ENCODE data around the gene UGT1A9.
"Not testable (repeated sequence)": the region's sequence is repeated elsewhere in the genome, so short reads cannot be mapped to it uniquely, and the experiment has no call there.

UGT1A9 gene

DNA sequence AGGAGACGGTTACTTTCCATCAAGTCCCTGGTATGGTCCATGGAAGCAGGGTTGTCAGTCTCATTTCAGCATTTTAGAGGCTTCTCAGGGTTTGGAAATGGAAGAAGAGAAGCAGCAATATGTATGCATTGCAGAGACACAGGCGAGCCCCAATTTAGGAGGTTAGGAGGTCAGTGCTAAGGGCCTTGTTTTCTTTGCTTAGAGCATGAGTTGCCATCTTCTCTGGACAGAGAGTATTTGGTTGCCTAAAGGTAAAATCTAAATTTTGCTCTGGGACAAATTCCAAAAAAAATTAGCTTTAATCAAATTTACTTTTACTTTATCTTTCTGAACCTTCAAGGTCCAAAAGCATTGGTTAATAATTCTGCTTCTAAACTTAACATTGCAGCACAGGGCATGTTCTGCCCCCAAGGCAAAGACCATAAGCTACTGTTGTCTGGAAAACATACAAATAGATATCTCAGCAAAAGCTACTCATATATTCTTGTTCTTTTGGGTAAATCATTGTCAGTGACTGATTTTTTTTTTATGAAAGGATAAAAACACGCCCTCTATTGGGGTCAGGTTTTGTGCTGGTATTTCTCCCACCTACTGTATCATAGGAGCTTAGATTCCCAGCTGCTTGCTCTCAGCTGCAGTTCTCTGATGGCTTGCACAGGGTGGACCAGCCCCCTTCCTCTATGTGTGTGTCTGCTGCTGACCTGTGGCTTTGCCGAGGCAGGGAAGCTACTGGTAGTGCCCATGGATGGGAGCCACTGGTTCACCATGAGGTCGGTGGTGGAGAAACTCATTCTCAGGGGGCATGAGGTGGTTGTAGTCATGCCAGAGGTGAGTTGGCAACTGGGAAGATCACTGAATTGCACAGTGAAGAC is at the start of gene UGT1A9:
Gene UGT1A9, plus strand, starts transcription at position 609 of the 872 bp plus-strand sequence. Its CDS starts 37 bp downstream, at position 646.
- no peak for FAIRE-seq

DNA sequence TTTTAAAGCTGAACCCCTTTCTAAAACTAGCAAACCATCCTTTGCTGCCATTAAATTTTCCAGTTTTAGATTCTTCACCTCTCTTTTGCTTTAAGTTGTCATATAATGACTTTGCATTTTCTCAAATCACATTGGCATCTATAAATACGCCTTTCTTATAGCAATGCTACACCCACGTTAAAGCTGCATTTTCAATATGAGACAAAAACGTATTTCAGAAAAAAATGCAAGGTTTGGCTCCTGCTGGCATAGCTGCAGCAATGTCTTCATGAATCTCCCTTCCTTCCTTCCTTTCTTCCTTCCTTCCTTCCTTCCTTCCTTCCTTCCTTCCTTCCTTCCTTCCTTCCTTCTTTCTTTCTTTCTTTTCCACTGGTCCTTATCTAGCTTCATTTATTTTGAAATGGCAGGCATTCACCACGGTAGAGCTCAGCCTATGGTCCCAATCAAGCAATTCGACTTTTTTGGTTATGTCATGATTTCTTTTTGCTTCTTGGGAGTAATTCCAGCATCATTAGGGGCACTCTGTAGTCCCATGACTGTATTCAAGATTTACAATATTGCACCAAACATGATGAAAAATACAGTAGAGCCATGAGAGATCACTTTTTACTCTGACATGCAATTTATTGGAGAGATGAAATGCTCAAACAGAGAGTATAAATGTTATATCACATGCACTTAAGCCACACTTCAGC is 44.2 kb upstream of the UGT1A9 start:
- FAIRE-seq, result no peak

DNA sequence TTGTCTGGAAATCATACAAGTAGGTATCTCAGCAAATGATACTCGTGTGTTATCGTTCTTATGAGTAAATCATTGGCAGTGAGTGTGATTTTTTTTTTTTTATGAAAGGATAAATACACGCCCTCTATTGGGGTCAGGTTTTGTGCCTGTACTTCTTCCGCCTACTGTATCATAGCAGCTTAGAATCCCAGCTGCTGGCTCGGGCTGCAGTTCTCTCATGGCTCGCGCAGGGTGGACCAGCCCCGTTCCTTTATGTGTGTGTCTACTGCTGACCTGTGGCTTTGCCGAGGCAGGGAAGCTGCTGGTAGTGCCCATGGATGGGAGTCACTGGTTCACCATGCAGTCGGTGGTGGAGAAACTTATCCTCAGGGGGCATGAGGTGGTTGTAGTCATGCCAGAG is 35.4 kb upstream of the UGT1A9 start, which contains the start of gene UGT1A10:
Gene UGT1A10, plus strand, starts transcription at position 143 of the 400 bp plus-strand sequence. Its CDS starts 75 bp downstream, at position 218.
- not testable (repeated sequence) for FAIRE-seq

DNA sequence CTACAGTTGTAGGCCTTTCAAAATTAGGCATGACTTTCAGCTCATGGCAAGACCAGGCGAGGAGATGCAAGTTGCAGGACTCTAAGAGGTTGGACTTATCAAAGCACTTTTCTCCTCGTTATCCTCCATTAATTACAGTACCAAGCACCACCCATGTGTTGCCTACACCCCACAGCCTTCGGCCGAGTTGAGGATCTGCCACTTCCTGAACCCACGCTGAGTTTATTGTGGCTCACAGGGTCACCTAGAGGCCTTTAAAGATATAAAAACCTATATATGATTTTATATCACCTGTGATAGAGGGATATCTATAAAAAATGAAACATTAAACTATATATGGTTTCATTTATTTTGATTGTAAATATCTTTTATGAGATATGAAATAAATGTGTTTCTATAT is 32.9 kb upstream of the UGT1A9 start:
- no peak for FAIRE-seq

DNA sequence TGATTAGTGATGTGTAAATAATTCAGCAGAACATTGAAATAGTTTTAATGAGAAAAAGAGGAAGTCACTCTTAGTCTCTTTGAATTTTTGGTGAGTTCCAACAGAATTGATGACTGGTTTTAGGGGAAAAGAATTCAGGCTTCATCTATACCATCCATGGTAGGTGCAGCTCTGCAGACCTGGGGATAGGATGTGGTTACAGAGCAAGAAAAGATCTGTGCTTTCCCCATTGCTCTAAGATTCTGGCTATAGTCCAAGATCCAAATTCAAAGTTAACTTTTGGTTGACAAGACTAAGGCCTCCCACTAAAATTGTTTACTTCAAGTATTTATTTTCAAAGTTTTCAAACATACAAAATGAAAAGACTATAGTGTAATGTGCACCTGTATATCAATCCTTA is 31.8 kb upstream of the UGT1A9 start:
- no peak for FAIRE-seq

DNA sequence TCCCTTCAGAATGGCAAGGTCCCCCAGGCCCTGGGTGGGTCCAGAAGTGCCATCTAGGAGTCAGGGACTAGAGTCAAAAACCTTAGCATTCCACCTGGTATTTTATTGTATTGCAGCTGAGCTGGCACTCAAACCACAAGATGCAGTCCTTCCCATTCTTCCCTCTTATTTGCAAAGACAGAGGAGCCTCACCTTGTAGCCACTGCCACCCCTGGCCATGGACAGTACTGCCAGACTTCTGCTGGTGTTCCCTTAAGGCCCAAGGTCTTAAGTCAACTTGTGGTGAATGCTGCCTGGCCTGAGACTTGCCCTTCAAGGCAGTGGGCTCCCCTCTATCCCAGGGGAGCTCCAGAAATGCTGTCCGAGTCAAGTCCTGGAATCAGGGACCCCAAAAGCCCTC is 28.6 kb upstream of the UGT1A9 start:
- no peak for FAIRE-seq

DNA sequence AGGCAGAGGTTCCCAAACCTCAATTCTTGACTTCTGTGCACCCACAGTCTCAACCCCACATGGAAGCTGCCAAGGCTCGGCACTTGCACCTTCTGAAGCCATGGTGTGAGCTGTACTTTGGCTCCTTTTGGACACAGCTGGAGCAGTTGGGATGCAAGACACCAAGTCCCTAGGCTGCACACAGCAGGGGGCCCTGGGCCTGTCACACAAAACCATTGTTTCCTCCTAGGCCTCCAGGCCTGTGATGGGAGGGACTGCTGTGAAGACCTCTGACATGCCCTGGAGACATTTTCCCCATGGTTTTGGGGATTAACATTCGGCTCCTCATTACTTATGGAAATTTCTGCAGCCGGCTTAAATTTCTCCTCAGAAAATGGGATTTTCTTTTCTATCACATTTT is 25.7 kb upstream of the UGT1A9 start:
- not testable (repeated sequence) for FAIRE-seq

DNA sequence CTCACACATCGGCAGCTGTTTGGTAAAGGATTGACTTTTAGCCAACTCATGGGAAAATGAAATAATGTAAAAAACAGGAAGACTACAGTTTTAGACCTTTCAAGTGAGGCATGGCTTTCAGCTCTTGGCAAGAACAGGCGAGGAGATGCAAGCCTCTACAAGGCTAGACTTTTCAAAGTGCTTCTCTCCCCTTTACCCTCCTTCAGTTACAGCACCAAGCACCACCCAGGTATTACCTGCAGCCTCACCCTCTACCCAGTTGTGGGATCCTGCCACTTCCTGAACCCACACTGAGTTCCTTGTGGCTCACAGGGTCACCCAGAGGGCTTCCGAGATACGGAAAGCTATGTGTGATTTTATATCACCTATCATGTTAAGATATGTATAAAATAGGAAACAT is 20.7 kb upstream of the UGT1A9 start:
- no peak for FAIRE-seq

DNA sequence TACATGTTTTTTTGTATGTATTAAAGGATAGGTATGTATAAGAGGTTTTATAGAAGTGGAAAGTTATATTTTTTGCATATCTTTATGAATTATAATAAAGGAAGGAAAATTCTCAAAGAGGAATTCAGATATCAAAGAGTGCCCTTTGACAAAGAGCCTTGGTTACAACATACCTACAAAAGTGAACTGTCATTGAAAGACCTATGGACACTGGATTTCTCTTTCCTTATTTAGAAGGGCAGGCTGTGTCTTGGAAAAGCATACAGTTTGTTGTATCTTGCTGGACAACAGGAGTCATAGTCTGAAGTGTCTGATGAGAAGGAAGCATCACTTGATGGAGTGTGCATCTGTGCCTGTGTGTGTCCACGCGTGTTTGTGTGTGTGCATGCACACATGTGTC is 20.3 kb upstream of the UGT1A9 start:
- FAIRE-seq, result no peak

DNA sequence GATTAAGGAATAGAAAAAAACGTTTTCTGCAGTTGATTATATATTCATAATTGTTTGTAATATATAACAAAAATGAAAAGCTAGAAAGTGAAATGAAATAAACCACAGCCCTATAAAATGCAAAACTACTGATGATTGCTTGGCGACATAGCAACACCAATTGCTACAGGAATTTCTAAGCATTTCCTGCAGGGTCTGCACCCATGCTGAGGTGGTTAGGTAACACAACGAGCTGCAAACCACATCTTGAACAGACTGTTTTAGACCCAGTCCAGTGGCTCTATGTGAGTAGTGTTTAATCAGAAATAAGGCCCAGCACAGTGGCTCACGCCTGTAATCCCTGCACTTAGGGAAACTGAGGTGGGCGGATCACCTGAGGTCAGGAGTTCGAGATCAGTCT is 17.2 kb upstream of the UGT1A9 start:
- FAIRE-seq, result no peak

DNA sequence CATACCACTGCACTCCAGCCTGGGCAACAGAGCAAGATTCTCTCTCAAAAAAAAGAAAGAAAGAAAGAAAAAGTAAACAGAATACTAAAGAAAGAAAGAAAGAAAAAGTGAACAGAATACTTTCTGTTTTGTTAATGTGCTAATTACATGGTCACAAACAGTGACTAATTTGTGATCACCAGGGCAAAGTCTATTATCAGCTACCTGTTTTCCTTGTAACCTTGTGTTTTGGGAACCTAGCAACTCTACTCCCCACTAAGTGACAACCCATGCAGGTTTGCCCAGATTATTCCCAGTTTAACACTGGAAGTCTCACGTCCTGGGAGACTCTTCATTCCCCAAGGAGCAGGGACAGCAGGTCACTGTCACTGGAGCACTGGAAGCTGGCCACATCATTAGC is 16.7 kb upstream of the UGT1A9 start:
- no peak for FAIRE-seq

DNA sequence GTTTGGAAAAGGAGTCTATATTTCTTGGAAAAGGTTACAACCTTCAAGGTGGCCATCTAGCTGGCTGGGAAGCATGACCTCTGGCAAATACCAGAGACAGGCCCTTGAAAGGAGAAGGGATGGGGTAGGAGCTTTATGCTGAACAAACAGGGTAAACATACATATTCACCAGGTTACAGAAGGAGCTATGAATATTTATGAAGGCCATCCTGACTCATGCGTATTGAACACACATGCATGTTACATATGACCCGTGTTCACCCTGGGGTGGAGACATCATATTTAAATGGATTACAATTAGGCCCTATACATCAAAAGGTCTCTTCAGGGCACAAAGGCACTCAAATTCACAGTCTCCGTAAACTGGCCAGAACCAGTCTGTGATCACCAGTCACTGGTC is 15.8 kb upstream of the UGT1A9 start:
- FAIRE-seq, result not testable (repeated sequence)

DNA sequence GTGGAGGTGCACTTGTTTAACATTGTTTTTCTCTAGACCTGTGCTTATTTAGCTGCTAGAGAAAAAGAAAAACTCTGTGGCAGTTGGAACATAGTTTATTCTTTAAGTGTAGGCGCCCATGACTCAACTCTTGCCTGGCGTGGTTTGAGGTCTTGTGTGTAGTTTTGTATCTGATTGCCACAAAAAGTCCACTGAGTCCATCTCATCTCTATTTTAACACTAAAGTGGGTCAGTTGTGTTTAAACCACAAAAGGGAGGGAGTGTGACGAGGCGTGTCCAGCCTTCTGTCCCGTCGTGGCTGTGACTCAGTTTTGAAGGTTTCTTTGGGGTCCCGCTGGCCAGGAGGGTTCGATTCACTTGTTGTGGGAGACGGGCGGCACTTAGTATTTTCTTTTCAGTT is 15.3 kb upstream of the UGT1A9 start:
- no peak for FAIRE-seq

DNA sequence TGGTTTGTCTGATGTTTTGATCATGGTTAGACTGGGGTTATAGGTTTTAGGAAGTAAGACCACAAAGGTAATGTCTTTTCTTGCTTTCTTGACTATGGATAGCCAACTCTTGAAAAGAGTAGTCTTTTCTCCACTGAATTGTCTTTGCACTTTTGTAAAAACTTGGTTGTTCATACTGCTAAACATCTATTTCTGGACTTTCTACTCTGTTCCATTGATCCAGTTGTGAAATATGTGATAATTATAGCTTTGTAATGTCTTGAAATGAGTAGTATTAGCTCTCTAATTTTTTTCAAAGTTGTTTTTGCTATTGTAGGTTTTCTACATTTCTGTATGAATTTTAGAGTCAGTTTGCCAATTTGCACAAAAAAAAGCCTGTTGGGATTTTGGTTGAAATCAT is 13.1 kb upstream of the UGT1A9 start:
- FAIRE-seq, result no peak

DNA sequence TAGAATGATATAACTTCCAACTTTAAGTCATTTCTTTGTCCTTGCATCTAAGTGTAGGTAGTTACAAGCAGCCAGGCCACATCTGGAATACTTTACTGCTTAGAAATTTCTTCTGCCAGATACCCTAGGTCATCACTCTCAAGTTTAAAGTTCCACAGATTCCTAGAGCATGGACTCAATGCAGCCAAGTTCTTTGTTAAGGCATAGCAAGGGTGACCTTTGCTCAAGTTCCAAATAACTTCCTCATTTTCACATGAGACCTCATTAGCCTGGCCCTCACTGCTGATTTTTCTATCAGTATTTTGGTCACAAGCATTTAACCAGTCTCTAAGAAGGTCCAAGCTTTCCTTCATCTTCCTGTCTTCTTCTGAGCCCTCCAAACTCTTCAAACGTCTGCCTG is 7.8 kb upstream of the UGT1A9 start:
- FAIRE-seq, result no peak

DNA sequence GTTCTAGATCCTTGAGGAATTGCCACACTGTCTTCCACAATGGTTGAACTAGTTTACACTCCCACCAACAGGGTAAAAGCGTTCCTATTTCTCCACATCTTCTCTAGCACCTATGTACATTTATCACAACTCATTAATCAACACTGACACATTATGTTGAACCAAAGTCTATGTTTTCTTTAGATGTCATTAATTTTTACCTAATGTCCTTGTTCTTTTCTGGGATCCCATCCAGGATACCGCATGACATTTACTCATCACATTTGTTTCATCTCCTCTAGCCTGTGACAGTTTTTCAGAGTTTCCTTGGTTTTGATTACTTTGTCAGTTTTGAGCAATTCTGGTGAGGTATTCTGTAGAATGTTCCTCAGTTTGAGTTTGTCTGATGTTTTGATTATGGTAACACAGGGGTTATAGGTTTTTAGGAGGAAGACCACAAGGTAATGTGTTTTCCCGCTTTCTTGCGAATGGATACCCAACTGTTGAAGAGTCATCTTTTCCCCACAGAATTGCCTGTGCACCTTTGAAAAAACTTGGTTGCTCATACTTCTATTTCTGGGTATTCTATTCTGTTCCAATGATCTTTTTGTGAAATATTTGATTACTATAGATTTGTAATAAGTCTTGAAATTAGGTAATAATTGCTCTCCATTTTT is 3.0 kb upstream of the UGT1A9 start:
- no peak for FAIRE-seq

DNA sequence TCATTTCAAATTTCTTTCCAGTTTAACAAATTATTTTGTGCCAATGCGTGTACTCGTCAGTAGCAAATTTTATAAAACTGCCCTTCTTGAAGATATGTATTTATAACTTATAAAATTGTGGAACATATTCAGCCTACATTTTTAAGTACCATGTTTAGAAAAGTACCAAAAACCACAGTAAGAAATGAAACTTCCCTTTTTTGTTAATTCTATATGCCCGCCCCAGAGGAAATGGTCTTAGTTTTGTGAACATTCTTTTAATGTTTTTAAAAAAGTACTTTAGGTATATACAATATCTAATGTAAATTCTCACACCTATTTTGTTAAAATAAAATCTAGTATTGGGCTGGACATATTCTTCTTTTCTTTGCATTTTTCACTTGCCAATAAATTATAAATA is 1.2 kb downstream of the UGT1A9 start:
- no peak for FAIRE-seq

DNA sequence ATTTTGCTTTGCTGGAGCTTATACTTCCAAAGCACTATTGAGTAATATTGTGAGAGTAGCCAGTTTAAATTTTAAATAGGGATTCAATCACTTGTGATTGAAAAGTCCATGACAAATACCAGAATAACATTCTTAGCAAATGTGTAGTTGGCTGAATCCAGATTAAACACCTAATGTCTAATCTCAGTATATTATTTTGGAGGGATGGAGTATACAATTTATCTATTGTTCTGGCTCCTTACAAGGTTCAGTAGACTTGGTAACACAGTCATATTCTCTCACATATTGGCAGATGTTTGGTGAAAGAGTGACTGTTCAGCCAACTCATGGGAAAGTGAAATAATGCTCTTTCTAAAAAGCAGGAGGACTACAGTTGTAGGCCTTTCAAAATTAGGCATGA is 2.2 kb downstream of the UGT1A9 start:
- no peak for FAIRE-seq

DNA sequence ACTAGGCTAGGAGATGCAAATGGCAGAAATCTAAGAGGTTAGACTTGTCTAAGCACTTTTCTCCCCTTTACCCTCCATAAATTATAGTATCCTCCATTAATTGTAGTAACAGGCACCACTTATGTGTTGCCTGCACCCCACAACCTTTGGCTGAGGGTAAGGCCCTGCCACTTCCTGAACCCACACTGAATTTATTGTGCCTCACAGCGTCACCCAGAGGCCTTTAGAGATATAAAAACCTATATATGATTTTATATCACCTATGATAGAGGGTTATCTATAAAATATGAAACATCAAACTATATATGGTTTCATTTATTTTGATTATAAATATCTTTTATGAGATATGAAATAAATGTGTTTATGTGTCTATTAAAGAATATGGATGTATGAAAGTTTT is 2.6 kb downstream of the UGT1A9 start:
- no peak for FAIRE-seq

DNA sequence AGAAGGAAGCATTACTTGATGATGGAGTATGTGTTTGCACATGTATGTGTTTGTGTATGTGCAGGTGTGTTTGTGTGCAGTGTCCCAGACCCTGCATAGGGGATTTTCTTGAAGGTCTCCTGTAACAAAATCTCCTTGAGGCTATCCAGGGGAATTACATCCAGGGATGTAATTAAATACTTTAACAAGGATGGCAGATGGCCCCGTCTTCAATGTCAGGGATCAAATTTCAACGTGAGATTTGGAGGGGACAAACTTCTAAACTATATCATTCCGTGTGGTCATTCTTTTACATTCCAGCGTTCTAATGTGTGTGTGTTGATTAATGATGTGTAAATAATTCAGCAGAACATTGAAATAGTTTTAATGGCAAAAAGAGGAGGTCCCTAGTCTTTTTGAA is 3.3 kb downstream of the UGT1A9 start:
- no peak for FAIRE-seq

DNA sequence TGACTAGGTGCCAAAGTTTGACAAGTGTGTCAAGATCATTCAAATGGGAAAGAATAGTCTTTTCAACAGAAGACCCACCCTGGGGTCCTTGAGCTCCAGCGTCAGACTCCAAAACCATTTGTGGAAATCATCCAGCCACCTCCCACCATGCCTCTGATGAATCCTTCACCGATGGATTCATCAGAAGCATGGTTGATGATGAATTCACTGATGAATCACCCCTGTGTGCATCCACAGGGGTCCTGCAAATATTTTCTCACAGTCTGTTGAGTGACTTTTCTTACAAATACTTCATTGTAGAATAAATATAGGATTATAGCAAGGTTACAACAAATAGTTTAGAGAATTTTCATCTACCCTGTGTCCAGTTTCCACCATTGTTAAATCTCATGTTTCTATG is 4.3 kb downstream of the UGT1A9 start:
- FAIRE-seq, result no peak

DNA sequence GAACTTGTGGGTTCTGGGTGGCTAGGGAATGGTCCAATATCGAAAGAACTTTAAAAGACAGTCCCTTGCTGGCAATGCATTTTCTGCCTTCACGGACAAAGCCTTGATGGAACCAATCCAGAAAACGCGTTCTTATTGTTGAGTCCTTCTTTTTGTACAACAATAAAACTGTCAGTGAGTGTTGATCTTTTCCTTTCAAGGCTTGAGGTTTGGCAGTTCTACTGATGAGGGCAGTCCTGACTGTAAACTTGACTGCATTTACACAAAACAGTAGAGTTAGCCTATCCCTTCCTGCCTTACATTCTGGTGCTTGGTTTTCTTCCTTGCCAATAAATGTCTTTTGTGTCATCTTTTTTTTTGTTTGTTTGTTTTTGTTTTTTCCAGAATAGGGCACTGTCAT is 7.5 kb downstream of the UGT1A9 start:
- FAIRE-seq, result no peak

DNA sequence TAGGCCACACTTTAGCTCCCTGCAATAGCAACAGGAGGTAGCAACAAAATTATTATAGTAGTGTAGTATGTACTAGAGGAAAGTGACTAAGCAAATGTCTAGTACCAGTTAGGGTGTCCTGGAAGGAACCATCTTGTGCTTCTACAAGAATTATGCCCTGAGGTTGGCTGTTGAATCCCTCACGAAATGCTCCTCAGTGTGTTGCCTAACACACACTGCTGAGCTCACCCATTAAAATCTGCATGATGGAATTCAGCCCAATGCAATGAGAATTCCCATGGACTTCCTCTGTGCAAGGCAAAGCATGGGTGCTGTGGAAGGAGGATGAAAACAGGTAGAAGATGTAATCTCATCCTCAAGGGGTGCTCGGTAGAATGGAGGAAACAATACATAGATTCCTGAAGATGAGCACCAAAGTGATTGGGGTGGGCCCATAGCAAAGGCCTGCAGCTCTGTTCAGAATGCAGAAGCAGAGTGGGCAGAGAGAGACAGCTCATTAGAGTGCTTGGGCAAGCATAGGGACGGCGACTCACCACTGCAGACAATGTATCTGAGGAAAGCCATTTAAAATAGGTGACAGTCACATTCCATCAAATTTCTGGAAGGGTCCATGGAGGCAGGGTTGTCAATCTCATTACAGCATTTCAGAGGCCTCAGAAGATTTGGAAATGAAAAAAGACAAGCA is 8.8 kb downstream of the UGT1A9 start:
- FAIRE-seq, result no peak

Measured in endometrium (tissue), 2 donors.